Measurements from ENCODE around the gene MACROD2.

DNA sequence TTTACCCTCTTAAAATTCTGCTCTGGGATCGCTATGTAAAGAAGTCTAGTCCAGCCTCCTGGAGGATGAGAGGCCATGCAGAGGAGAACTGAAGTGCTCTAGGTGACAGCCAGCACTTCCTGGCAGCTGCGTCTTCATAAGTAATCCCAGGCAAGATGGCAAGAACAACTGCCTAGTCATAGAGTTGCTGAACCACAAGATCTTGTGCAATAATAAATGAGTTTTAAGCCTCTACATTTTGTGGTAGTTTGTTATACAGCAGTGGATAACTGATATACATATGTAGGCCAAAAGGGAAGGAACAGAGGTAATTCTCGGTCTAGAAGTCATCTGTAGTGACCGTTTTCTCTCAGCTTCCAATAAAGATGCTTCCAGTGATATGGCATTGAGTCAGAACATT lies 445.9 kb downstream of the MACROD2 start:
- TF ChIP-seq, protein P1, sequence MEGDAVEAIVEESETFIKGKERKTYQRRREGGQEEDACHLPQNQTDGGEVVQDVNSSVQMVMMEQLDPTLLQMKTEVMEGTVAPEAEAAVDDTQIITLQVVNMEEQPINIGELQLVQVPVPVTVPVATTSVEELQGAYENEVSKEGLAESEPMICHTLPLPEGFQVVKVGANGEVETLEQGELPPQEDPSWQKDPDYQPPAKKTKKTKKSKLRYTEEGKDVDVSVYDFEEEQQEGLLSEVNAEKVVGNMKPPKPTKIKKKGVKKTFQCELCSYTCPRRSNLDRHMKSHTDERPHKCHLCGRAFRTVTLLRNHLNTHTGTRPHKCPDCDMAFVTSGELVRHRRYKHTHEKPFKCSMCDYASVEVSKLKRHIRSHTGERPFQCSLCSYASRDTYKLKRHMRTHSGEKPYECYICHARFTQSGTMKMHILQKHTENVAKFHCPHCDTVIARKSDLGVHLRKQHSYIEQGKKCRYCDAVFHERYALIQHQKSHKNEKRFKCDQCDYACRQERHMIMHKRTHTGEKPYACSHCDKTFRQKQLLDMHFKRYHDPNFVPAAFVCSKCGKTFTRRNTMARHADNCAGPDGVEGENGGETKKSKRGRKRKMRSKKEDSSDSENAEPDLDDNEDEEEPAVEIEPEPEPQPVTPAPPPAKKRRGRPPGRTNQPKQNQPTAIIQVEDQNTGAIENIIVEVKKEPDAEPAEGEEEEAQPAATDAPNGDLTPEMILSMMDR (IDR thresholded peaks at IDR 0.05), result no peak
- TF ChIP-seq POLR2A (IDR thresholded peaks at IDR 0.05), result no peak
